CD4-positive, CD25-positive, alpha-beta regulatory T cell (primary cell): ENCODE results near the gene OSBPL6. TPM values are rescaled to one million over a fixed set of nuclear protein-coding genes. Genes with fewer than 3 reads are reported as not detected.
"Not testable (repeated sequence)": the region's sequence is repeated elsewhere in the genome, so short reads cannot be mapped to it uniquely, and the experiment has no call there.

Experiments used
- ATAC-seq, 2 donors: fragments of 150-1000 bp; cut with Tn5 transposase; one replicate each; pipeline ENCODE4 v1.10.0; 2021; ENCODE audit warnings: low read depth in 2 of 2, moderate number of reproducible peaks in 2 of 2, moderate library complexity in 1 of 2
- DNase-seq, 3 donors: peaks; one replicate each; pipeline versions ENCODE4 v3.0.0 to v3.0.0-alpha.2; 2012 to 2022; ENCODE audit warnings: mixed read lengths in 1 of 3
- H3K27ac ChIP-seq: one replicate; pipeline ENCODE4 v1.7.0; 2013; ENCODE audit warnings: mild to moderate bottlenecking, low read length; ENCODE audit not compliant: insufficient read depth, poor library complexity, severe bottlenecking
- H3K27me3 ChIP-seq: one replicate; pipeline ENCODE4 v1.7.0; 2013; ENCODE audit warnings: low read length; ENCODE audit not compliant: control insufficient read depth, insufficient read depth
- H3K36me3 ChIP-seq: one replicate; pipeline ENCODE4 v1.7.0; 2013; ENCODE audit warnings: mild to moderate bottlenecking, low read length, moderate library complexity; ENCODE audit not compliant: control insufficient read depth, insufficient read depth
- H3K4me1 ChIP-seq: 2 replicates; pipeline ENCODE4 v1.7.0; 2013; ENCODE audit warnings: mild to moderate bottlenecking, low read length; ENCODE audit not compliant: insufficient read depth, control insufficient read depth, poor library complexity, severe bottlenecking
- H3K4me3 ChIP-seq: one replicate; pipeline ENCODE4 v1.7.0; 2013; ENCODE audit warnings: low read depth, mild to moderate bottlenecking, low read length, moderate library complexity
- H3K9me3 ChIP-seq, 2 experiments: 1 replicate in 1 of 2; 2 replicates in 1 of 2; pipeline ENCODE4 v1.7.0; 2013; ENCODE audit warnings: low read length in 2 of 2, mild to moderate bottlenecking in 1 of 2, moderate library complexity in 1 of 2; ENCODE audit not compliant: control insufficient read depth in 2 of 2
- H3K27ac Mint-ChIP-seq, 3 donors: one replicate each; pipeline ENCODE4 v1.8.0; 2020 to 2022; ENCODE audit warnings: mild to moderate bottlenecking in 3 of 3, mixed read lengths in 3 of 3, moderate library complexity in 2 of 3
- H3K27me3 Mint-ChIP-seq: one replicate; pipeline ENCODE4 v1.8.0; 2022; ENCODE audit warnings: mild to moderate bottlenecking, mixed read lengths
- H3K36me3 Mint-ChIP-seq: one replicate; pipeline ENCODE4 v1.8.0; 2020; ENCODE audit warnings: mixed read lengths
- H3K4me1 Mint-ChIP-seq, 4 donors: one replicate each; pipeline ENCODE4 v1.8.0; 2020 to 2022; ENCODE audit warnings: mixed read lengths in 4 of 4, mild to moderate bottlenecking in 1 of 4
- H3K4me3 Mint-ChIP-seq, 4 donors: one replicate each; pipeline ENCODE4 v1.8.0; 2020 to 2022; ENCODE audit warnings: mild to moderate bottlenecking in 4 of 4, mixed read lengths in 4 of 4, moderate library complexity in 3 of 4
- H3K9me3 Mint-ChIP-seq, 7 donors: one replicate each; pipeline ENCODE4 v1.8.0; 2020 to 2022; ENCODE audit warnings: mixed read lengths in 7 of 7, mild to moderate bottlenecking in 3 of 7, moderate library complexity in 2 of 7
- polyA plus RNA-seq, 4 donors: library from polyadenylated mRNA; unstranded; fragments of 300-500 nt; fragmentation: Illumina TruSeq; gene quantifications; one replicate each; pipeline ENCODE4 v1.2.3, GENCODE V29; 2021
- total RNA-seq: library from RNA; stranded (reverse); gene quantifications from one replicate; pipeline ENCODE4 v1.2.3, GENCODE V29; 2022

The OSBPL6 gene
- total and polyA plus RNA-seq, 5 donors from 2014 or later: 0.34 TPM; not detected in 4

DNA sequence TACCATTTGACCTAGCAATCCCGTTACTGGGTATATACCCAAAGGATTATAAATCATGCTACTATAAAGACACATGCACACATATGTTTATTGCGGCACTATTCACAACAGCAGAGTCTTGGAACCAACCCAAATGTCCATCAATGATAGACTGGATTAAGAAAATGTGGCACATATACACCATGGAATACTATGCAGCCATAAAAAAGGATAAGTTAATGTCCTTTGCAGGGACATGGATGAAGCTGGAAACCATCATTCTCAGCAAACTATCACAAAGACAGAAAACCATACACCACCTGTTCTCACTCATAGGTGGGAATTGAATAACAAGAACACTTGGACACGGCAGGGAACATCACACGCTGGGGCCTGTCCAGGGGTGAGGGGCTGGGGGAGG is 163.4 kb downstream of the OSBPL6 start:
- ATAC-seq, H3K27ac Mint-ChIP-seq, H3K4me3 Mint-ChIP-seq, H3K27ac ChIP-seq, DNase-seq, H3K9me3 ChIP-seq, H3K36me3 Mint-ChIP-seq, H3K27me3 ChIP-seq, H3K36me3 ChIP-seq, H3K4me1 ChIP-seq, H3K4me3 ChIP-seq, H3K4me1 Mint-ChIP-seq, H3K27me3 Mint-ChIP-seq: not testable (repeated sequence)
- peaks cover 0 to 24% (median 10%) of the 10 kb centered on the region in 7 donors for H3K9me3 Mint-ChIP-seq

- Mint-ChIP-seq H3K27me3 (peaks cover 5% of the 10 kb centered on the region), H3K9me3 (peaks cover 0 to 20% (median 9%) of the 10 kb centered on the region in 7 donors), H3K27ac (no peak overlapping the region), H3K4me1 (no peaks in the 10 kb centered on the region), H3K36me3 (no peaks in the 10 kb centered on the region), H3K4me3 (no peak overlapping the region)
- Histone ChIP-seq H3K27ac (no peak overlapping the region), H3K9me3 (no peaks in the 10 kb centered on the region), H3K27me3 (no peaks in the 10 kb centered on the region), H3K36me3 (no peaks in the 10 kb centered on the region), H3K4me1 (no peaks in the 10 kb centered on the region), H3K4me3 (no peak overlapping the region)
- no peak for DNase-seq
- ATAC-seq: no peak
These were observed 165.0 kb downstream of the OSBPL6 start for GRCh38 chr2:178359192-178359912.

- no peaks in the 10 kb centered on the region for H3K4me1 Mint-ChIP-seq
- no peaks in the 10 kb centered on the region for H3K36me3 Mint-ChIP-seq
- DNase-seq (no peak), ATAC-seq (no peak)
- peaks cover 14% of the 10 kb centered on the region for H3K27me3 Mint-ChIP-seq
- H3K9me3 Mint-ChIP-seq: peaks cover 0 to 11% (median 5%) of the 10 kb centered on the region in 7 donors
- Histone ChIP-seq H3K36me3 (no peaks in the 10 kb centered on the region), H3K27ac (no peak overlapping the region), H3K4me3 (no peak overlapping the region), H3K4me1 (no peaks in the 10 kb centered on the region), H3K27me3 (peaks cover 2% of the 10 kb centered on the region), H3K9me3 (no peaks in the 10 kb centered on the region)
- no peak overlapping the region for H3K27ac Mint-ChIP-seq
- H3K4me3 Mint-ChIP-seq: no peak overlapping the region
These were observed 167.3 kb downstream of the OSBPL6 start for GRCh38 chr2:178361588-178361987.

GRCh38 chr2:178363252-178363651 is 168.9 kb downstream of the OSBPL6 start:
- Histone ChIP-seq H3K36me3 (no peaks in the 10 kb centered on the region), H3K4me1 (no peaks in the 10 kb centered on the region), H3K27ac (no peak overlapping the region), H3K9me3 (no peaks in the 10 kb centered on the region), H3K27me3 (peaks cover 2% of the 10 kb centered on the region), H3K4me3 (no peak overlapping the region)
- H3K36me3 Mint-ChIP-seq: no peaks in the 10 kb centered on the region
- no peak for DNase-seq
- peaks cover 0 to 5% (median 0%) of the 10 kb centered on the region in 7 donors for H3K9me3 Mint-ChIP-seq
- ATAC-seq: no peak
- H3K27ac Mint-ChIP-seq: no peak overlapping the region
- peaks cover 24% of the 10 kb centered on the region for H3K27me3 Mint-ChIP-seq
- H3K4me1 Mint-ChIP-seq: no peaks in the 10 kb centered on the region
- H3K4me3 Mint-ChIP-seq: no peak overlapping the region

DNA sequence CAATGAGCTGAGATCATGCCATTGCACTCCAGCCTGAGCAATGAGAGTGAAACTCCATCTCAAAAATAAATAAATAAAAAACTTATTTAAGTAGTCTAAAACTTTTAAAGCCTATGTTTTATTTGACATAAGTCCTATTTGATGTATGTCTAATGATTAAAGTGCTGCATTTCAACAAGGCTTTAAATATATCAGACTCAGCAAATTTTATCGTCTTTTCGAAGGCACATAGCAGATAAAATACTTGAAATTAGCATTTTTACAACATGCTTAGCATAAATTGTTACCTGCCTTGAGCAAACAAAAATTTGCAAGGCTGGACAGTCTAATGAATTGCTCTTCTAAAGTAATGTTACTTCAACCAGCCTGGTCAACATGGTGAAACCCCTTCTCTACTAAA is 170.8 kb downstream of the OSBPL6 start:
- no peak for ATAC-seq
- H3K4me3 Mint-ChIP-seq: no peak overlapping the region
- H3K9me3 Mint-ChIP-seq: no peaks in the 10 kb centered on the region
- H3K27me3 ChIP-seq: peaks cover 4% of the 10 kb centered on the region
- no peak for DNase-seq
- no peaks in the 10 kb centered on the region for H3K36me3 ChIP-seq
- H3K4me1 ChIP-seq: no peaks in the 10 kb centered on the region
- H3K4me1 Mint-ChIP-seq: no peaks in the 10 kb centered on the region
- H3K27ac Mint-ChIP-seq: no peak overlapping the region
- H3K4me3 ChIP-seq: no peak overlapping the region
- no peaks in the 10 kb centered on the region for H3K36me3 Mint-ChIP-seq
- H3K27me3 Mint-ChIP-seq: peaks cover 29% of the 10 kb centered on the region
- no peaks in the 10 kb centered on the region for H3K9me3 ChIP-seq
- H3K27ac ChIP-seq: no peak overlapping the region

DNA sequence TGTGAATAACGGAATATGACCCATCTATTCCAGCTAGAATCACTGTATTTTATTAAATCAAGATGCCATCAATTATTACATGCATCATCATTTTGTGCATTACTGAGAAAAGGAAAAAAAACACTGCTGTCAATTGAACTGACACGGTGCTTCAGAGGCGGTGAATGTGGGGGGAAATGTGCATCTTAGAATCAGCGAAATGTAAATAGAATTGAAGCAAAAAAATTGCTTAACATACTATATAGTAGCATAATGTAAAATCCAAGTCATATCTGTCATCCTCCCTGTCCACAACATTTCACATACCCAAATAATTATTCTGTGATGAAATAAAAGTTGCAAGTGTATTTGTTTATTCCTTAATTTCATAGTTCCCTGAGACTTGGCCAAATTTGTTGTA is 172.1 kb downstream of the OSBPL6 start:
- peaks cover 0 to 2% (median 0%) of the 10 kb centered on the region in 4 donors for H3K4me1 Mint-ChIP-seq

DNA sequence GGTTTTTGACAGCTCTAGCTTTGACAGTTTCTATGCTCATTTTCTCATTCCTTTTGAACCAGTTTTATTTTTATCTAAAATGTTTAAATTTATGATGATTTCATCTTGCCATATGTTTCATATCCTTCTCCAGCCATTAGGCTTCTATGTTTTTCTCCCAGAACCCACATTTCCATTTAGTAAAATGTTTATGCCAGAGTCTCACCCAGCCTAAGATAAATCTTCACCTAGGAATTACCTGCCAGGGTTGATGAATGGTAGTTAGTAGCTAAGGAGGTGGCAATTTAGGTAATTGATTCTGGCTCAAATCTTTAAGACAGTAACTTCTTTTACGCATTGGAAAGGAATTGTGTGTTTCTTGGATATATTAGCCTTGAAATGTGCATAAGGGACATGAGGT is 173.0 kb downstream of the OSBPL6 start:
- no peaks in the 10 kb centered on the region for H3K9me3 Mint-ChIP-seq
- no peaks in the 10 kb centered on the region for H3K36me3 Mint-ChIP-seq
- Histone ChIP-seq H3K4me3 (no peak overlapping the region), H3K36me3 (no peaks in the 10 kb centered on the region), H3K27me3 (peaks cover 9% of the 10 kb centered on the region), H3K9me3 (no peaks in the 10 kb centered on the region), H3K27ac (no peak overlapping the region), H3K4me1 (no peaks in the 10 kb centered on the region)
- H3K4me1 Mint-ChIP-seq: peaks cover 0 to 2% (median 0%) of the 10 kb centered on the region in 4 donors
- no peak overlapping the region for H3K27ac Mint-ChIP-seq
- H3K27me3 Mint-ChIP-seq: peaks cover 46% of the 10 kb centered on the region
- H3K4me3 Mint-ChIP-seq: no peak overlapping the region
- DNase-seq: no peak
- ATAC-seq: no peak

More for the DNA sequence above, 172.1 kb downstream of the OSBPL6 start:
- H3K36me3 ChIP-seq: no peaks in the 10 kb centered on the region
- Mint-ChIP-seq H3K27ac (no peak overlapping the region), H3K27me3 (peaks cover 37% of the 10 kb centered on the region), H3K4me3 (no peak overlapping the region), H3K9me3 (no peaks in the 10 kb centered on the region), H3K36me3 (no peaks in the 10 kb centered on the region)
- H3K4me3 ChIP-seq: no peak overlapping the region
- no peak for DNase-seq
- peaks cover 9% of the 10 kb centered on the region for H3K27me3 ChIP-seq
- ATAC-seq: no peak
- no peaks in the 10 kb centered on the region for H3K4me1 ChIP-seq
- no peaks in the 10 kb centered on the region for H3K9me3 ChIP-seq
- no peak overlapping the region for H3K27ac ChIP-seq

DNA sequence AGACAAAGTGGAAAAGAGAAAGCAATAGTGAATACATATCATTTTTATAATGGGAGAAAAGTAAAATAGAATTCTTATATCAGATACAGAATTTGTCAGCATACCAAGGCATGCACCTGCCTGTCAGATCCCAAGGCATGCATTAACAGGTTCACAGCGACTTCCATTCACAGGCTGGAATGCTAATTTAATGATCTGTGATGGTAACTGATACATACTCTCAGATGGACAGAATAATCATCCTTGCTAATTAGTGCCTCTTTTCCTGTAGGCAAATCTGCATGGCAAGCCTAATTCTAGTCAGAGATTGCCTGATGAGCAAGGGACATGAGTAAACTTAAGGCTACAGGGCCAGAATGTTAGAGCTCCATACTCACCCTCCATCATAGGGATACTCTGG is 180.6 kb downstream of the OSBPL6 start:
- Histone ChIP-seq H3K36me3 (no peaks in the 10 kb centered on the region), H3K4me1 (no peaks in the 10 kb centered on the region), H3K9me3 (no peaks in the 10 kb centered on the region), H3K4me3 (no peak overlapping the region), H3K27me3 (peaks cover 19% of the 10 kb centered on the region), H3K27ac (no peak overlapping the region)
- ATAC-seq (no peak), DNase-seq (no peak)
- Mint-ChIP-seq H3K4me1 (peaks cover 0 to 6% (median under 1%) of the 10 kb centered on the region in 4 donors), H3K27me3 (peaks cover 70% of the 10 kb centered on the region), H3K9me3 (peaks cover 0 to 4% (median 0%) of the 10 kb centered on the region in 7 donors), H3K36me3 (no peaks in the 10 kb centered on the region), H3K4me3 (no peak overlapping the region), H3K27ac (no peak overlapping the region)
